K562 (cell line): Measurements from ENCODE around the gene TPCN1. TPM values are rescaled to one million over a fixed set of nuclear protein-coding genes. Genes with fewer than 3 reads are reported as not detected.
A peak's percentile ranks its signal among the peaks of the same experiment; 100 is the strongest.

Experiments
- GTF2E2 ChIP-seq: fragments of 200-800 bp; sonication (Bioruptor generic); IDR thresholded peaks from 2 replicates; pipeline ENCODE4 v1.6.1; 2016; ENCODE audit warnings: missing genetic modification characterization, missing compliant biosample characterization
- HDAC3 ChIP-seq: fragments of 450-650 bp; IDR thresholded peaks from 2 replicates; pipeline ENCODE4 v1.6.1; 2018; ENCODE audit warnings: borderline replicate concordance, mild to moderate bottlenecking, moderate library complexity; ENCODE audit not compliant: partially characterized antibody
- HOMEZ ChIP-seq: fragments of 250-450 bp; sonication (Bioruptor Pico); IDR thresholded peaks from 2 replicates; pipeline ENCODE4 v1.4.0; 2020; ENCODE audit warnings: mild to moderate bottlenecking, moderate library complexity
- MTA2 ChIP-seq: fragments of 450-650 bp; IDR thresholded peaks from 2 replicates; pipeline ENCODE4 v1.6.1; 2016; ENCODE audit warnings: low read depth
- NFRKB ChIP-seq: fragments of 450-650 bp; IDR thresholded peaks from 2 replicates; pipeline ENCODE4 v1.6.1; 2016; ENCODE audit warnings: low read depth
- REST ChIP-seq, 2 experiments: fragments of 450-650 bp; formaldehyde crosslinking in 1 of 2; IDR thresholded peaks; 2 replicates each; pipeline versions ENCODE4 v1.4.0 to v1.6.1; 2014 to 2020; ENCODE audit warnings: mild to moderate bottlenecking in 2 of 2, borderline replicate concordance in 1 of 2, low read depth in 1 of 2
- RNF2 ChIP-seq: sonication (generic); IDR thresholded peaks from 2 replicates; pipeline ENCODE4 v1.6.1; 2016
- TBL1XR1 ChIP-seq, 2 experiments: IDR thresholded peaks; 2 replicates each; pipeline ENCODE4 v1.6.1; 2012; ENCODE audit warnings: improper control_type of control experiment in 2 of 2, low read length in 2 of 2, mild to moderate bottlenecking in 1 of 2
- USF2 ChIP-seq: sonication (generic); formaldehyde crosslinking; IDR thresholded peaks from 2 replicates; pipeline ENCODE4 v1.5.0; 2020; ENCODE audit warnings: missing genetic modification reagents
- ZNF140 ChIP-seq: fragments of 250-450 bp; sonication (Bioruptor Pico); IDR thresholded peaks from 2 replicates; pipeline ENCODE4 v1.8.0; 2021; ENCODE audit warnings: moderate library complexity, mild to moderate bottlenecking, inconsistent platforms
- polyA plus RNA-seq, 8 experiments: library from polyadenylated mRNA; depleted of rRNA in 4 of 8; stranded (reverse) in 5 of 8; unstranded in 3 of 8; fragments of >200 nt; fragmentation: Nextera tagmentation in 2 of 8; fragmentation: Illumina TruSeq in 1 of 8; extraction: Ambion mirVana in 2 of 8; extraction: Trizol in 1 of 8; gene quantifications; 2 replicates each; pipeline versions ENCODE4 v1.2.1 to v1.2.3, GENCODE V29; 2011 to 2014; ENCODE audit warnings: inconsistent platforms in 1 of 8, missing spikeins in 1 of 8
- total RNA-seq, 7 experiments: library from RNA; depleted of rRNA in 6 of 7; stranded (reverse); fragments of >200 nt in 6 of 7; fragmentation: Illumina TruSeq in 2 of 7; extraction: Trizol in 2 of 7; gene quantifications; 2 replicates each; pipeline versions ENCODE4 v1.2.1 to v1.2.3, GENCODE V29; 2011 to 2021; ENCODE audit warnings: low replicate concordance in 1 of 7

Gene TPCN1
- total and polyA plus RNA-seq, 9 of the 15 experiments (the other 6 are each of a cell fraction or from before 2014, with no cell fraction given) = 0.80 to 23.8 (median 7.4) TPM

GRCh38 chr12:113230315-113231234 lies 9.3 kb downstream of the TPCN1 start (continued):
- TF ChIP-seq HOMEZ (CRISPR knock-in tag) (no peak), RNF2 (peak; percentile 12; the same call in 1 of the 2 replicates), GTF2E2 (tag) (peak; percentile 63; the same call in 1 of the 2 replicates), USF2 (CRISPR knock-in tag) (peak; percentile 63), REST (IDR thresholded peaks at IDR 0.05; ENCODE audit: borderline replicate concordance) (no peak), REST (CRISPR knock-in tag; IDR thresholded peaks at IDR 0.05; ENCODE audit: low read depth) (no peak), TBL1XR1 (IDR thresholded peaks at IDR 0.05; ENCODE audit: low read length in 2 of 2) (peak in 1 of 2 experiments; percentile 40; a peak in 1 of 4 replicates), ZNF140 (CRISPR knock-in tag) (no peak), HDAC3 (peak; percentile 62), MTA2 (0 out of 2 replicates have a peak, but pooled peaks have one; percentile 35), NFRKB (no peak)
